NCI-H1417 treated with DMSO at 0.1 percent for 48 hours (cell line): ENCODE measurements around the gene VASN.

Source experiments
- DNase-seq: peaks from one replicate; lab custom pipeline; 2025; lab: John Stamatoyannopoulos, UW

VASN gene

GRCh38 chr16:4426021-4426684, 54.5 kb downstream of the VASN start:
- no peak for DNase-seq

DNA sequence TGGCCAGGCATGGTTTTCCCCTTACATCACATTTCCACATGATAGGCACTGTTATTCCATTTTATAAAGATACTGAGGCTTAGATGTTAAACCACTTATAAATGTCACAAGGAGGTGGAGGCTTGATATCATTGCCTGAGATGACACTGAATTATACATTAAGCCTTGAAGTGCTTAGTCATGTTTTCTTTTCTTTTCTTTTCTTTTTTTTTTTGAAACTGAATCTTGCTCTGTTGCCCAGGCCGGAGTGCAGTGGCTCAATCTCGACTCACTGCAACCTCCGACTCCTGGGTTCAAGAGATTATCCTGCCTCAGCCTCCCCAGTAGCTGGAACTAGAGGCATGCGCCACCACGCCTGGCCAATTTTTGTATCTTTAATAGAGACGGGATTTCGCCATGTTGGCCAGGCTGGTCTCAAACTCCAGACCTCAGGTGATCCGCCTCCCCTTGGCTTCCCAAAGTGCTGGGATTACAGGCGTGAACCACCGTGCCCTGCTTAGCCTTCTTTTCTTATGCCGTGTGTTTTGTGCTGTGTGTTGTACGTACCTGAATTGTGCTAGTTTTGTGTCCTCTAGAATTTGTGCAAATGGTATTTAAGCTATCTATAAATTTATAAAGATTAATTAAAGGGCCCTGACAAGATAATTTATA, 55.2 kb downstream of the VASN start:
- DNase-seq = no peak

GRCh38 chr16:4428500-4428899, 56.9 kb downstream of the VASN start:
- DNase-seq = no peak

DNA sequence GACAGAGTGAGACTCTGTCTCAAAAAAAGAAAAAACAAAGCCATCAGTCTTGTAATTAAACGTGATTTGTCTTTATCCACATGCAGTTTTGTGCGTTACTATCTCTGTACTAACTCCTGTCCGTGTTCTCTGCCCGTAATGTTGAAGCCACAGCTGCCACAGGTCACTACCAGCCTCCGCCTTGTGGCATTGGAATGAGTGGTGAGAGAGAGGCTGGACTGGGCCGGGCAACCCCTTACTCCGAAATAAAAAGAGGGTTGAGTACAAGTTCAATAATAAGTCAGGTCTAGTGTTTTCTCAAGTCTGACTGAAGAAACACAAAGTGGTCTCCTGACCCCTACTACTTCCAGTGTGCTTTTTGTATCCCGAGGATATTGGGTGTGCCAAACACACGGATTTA, 59.4 kb downstream of the VASN start:
- no peak for DNase-seq
